WI38 (cell line): Measurements from ENCODE around the gene TBC1D5.

Experiments
- H3K4me3 ChIP-seq: 2 replicates; pipeline ENCODE4 v1.5.1; 2011; ENCODE audit warnings: low read depth, mild to moderate bottlenecking, control low read depth, low read length
- CTCF ChIP-seq: IDR thresholded peaks from 2 replicates; pipeline ENCODE4 v1.5.1; 2012; ENCODE audit warnings: low read depth, mild to moderate bottlenecking, control low read depth, low read length

Gene TBC1D5

DNA sequence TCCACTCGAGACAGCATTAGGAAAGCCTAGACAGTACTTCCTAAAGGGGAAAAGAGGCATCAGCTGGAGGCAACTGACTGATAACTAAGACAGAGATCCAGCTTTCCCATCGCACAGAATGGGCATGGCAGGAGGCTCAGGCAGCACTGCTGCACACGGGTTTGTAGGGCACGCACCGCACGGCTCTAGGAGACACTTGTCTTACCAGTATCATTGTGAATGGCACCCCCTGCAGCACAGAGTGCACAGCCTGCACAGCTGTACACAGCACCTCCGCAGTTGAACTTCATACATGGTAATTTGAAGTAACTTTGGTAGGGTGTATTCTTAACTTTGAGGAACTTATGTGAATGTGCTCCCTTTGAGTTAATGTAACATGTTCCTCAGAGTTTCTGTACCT, 576.1 kb downstream of the TBC1D5 start:
- no peak for TF ChIP-seq CTCF

DNA sequence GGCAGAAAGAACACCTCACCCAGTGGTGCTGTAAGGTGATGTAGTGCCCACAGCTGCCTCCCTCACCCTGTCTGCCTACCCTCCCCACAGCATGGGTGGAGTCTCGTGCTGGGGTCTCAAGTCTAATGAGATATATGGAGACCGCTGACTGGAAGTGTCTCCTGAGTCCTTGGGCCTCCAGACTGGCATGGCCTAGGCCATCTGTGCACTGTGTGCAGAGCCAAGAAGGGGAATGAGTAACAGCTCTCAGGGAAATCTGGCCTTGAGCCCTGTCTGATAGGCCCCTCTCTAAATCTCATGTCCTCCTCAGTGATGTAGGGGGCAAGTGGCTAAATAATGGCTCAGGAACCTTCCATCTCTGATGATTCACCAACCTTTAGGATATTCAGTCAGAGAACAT, 580.3 kb downstream of the TBC1D5 start:
- no peak for TF ChIP-seq CTCF

More for the DNA sequence above, 576.1 kb downstream of the TBC1D5 start:
- H3K4me3 ChIP-seq: no peak overlapping the region

DNA sequence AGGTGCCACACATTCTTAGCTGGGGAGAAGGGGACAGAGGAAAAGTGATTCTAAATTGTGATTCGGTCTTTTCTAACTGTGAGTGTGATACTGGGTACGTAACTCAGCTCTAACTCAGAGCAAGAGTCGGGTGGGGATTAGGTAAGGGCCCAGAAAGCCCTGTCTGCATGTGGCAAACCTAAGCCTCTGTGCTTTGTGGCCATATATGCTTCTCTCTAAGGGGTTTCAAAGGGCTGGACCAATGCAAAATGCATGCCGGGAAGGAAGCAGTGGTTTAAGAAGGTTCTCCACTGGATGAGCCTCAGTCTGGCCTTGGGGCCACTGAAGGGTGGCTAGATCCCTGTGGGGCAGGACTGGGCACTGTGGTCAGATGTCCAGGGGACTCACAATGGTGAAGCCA, 581.8 kb downstream of the TBC1D5 start:
- H3K4me3 ChIP-seq: no peak overlapping the region
- no peak for TF ChIP-seq CTCF

More for the DNA sequence above, 580.3 kb downstream of the TBC1D5 start:
- no peak overlapping the region for H3K4me3 ChIP-seq

DNA sequence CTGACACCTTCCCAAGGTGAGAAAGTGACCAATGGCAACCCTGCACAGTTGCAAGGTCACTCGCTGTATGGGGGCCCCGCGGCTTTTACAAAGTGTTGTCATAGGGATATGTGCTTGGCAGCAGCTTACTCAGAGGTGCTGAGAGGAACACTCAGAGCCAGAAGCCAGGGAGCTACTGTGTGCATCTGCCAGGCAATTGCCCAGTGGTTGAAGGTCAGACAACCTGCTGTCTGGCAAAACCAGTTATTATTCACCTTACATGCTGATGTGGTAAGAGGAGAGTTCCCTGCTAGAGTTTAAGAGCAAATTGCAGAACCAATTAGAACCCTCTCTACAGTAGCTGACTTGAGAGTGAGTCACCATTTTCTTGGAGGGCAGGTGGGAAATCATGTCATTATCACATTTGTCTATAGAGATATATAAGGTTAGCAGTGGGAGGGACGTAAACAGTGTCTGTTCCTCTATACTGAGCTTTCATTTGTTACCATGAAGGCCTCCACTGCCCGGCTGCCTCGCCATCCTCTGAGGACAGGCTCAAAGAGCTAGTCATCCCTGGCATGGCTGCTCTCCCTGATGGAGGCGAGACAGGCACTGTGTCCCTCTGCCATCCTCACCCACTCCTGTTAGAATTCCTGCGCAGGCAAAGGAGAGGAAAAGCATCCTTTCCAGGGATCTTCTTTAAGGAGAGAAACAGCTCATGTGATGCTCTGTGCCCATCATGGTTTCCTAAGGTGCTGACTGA, 583.3 kb downstream of the TBC1D5 start:
- TF ChIP-seq CTCF: no peak
- H3K4me3 ChIP-seq: no peak overlapping the region

GRCh38 chr3:17157713-17158112, 584.7 kb downstream of the TBC1D5 start:
- H3K4me3 ChIP-seq: no peak overlapping the region
- TF ChIP-seq CTCF: no peak

DNA sequence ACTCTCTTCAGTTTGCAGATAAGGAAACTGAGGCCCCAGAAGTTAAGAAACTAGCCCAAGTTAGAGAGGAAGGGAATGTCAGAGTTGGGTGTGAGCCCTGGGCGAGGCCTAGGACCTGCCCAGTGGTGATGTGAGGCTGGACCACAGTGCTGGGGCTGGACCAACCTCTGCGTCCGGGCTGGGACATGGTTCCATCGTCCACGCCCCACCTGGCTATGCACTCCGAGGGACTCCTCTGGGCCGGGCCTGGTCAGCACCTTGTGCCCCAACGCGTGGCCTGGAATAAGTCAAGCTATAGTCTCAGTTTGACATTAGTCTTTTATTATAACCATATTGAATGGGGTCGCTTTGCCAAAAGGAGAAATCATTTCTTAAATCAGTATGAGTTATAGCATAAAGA, 585.6 kb downstream of the TBC1D5 start:
- TF ChIP-seq CTCF: no peak
- H3K4me3 ChIP-seq: no peak overlapping the region

GRCh38 chr3:17155951-17156350, 586.5 kb downstream of the TBC1D5 start:
- H3K4me3 ChIP-seq: no peak overlapping the region
- TF ChIP-seq CTCF: no peak
